Cardiac muscle cell (in vitro differentiated cells and primary cell): Measurements from ENCODE around the gene ZNF24. TPM values are rescaled to one million over a fixed set of nuclear protein-coding genes. Genes with fewer than 3 reads are reported as not detected.

Experiments
- DNase-seq, 2 donors: peaks; one replicate each; pipeline versions ENCODE4 v3.0.0 to v3.0.0-alpha.2; 2010 to 2017; ENCODE audit warnings: low read depth in 1 of 2, low spot score in 1 of 2
- H3K27ac ChIP-seq: fragments of 200-600 bp; sonication (generic); 2 replicates; pipeline ENCODE4 v1.5.1; 2016
- H3K27me3 ChIP-seq: fragments of 200-600 bp; sonication (generic); 2 replicates; pipeline ENCODE4 v1.6.0; 2016; ENCODE audit warnings: control low read depth
- H3K36me3 ChIP-seq: fragments of 200-600 bp; sonication (generic); 2 replicates; pipeline ENCODE4 v1.5.1; 2016; ENCODE audit warnings: control low read depth
- H3K4me1 ChIP-seq: fragments of 200-600 bp; sonication (generic); 2 replicates; pipeline ENCODE4 v1.8.1; 2017; ENCODE audit warnings: low read depth, mild to moderate bottlenecking, mixed run types
- H3K4me3 ChIP-seq: fragments of 200-600 bp; sonication (generic); 2 replicates; pipeline ENCODE4 v1.5.1; 2016; ENCODE audit warnings: mild to moderate bottlenecking
- H3K9me3 ChIP-seq: fragments of 200-600 bp; sonication (generic); 2 replicates; pipeline ENCODE4 v1.5.1; 2017; ENCODE audit warnings: low read depth, mild to moderate bottlenecking, control low read depth
- polyA plus RNA-seq: library from polyadenylated mRNA; unstranded; fragments of >200 nt; fragmentation: Nextera tagmentation; extraction: Ambion mirVana; gene quantifications from 2 replicates; pipeline ENCODE4 v1.2.1, GENCODE V29; 2016
- total RNA-seq: library from RNA; depleted of rRNA; stranded (reverse); fragments of >200 nt; gene quantifications from 2 replicates; pipeline ENCODE4 v1.2.3, GENCODE V29; 2016
- TF ChIP-seq, protein P1 (sequence below): IDR thresholded peaks from 2 replicates; pipeline ENCODE4 v1.5.1; 2012; ENCODE audit warnings: low read depth, mild to moderate bottlenecking, low read length

The ZNF24 gene
- total and polyA plus RNA-seq, 2 experiments from 2014 or later = 38.5 to 41.1 TPM

DNA sequence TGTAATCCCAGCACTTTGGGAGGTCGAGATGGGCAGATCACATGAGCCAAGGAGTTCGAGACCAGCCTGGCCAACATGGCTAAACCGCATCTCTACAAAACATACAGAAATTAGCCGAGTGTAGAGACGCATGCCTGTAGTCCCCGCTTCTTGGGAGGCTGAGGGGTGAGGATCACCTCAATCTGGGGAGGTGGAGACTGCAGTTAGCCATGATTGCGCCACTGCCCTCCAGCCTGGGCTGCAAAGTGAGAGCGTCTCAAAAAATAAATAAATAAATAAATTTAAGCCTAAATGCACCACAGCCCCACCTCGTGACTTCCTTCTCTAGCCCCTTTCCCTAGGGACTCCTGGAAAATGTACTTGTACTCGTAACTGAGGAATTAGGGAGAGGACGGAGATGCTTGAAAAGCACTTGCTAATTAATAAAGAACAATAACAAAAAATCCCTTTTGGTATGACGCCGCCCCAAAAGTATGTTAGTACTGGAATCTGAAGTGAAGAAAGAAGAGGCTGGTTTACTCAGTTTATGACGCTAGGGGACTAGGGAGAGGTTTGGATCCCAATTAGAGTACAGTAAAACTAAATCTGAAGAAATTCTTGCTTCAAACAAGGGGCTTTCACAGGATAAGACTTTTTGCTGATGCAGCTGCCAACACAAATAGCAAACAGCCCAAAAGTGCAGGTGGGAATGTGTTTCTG is 33.8 kb upstream of the ZNF24 start:
- Histone ChIP-seq H3K4me1 (no peaks in the 10 kb centered on the region), H3K4me3 (no peak overlapping the region), H3K27ac (no peak overlapping the region), H3K27me3 (no peaks in the 10 kb centered on the region), H3K9me3 (no peaks in the 10 kb centered on the region), H3K36me3 (no peaks in the 10 kb centered on the region)
- TF ChIP-seq, protein P1, sequence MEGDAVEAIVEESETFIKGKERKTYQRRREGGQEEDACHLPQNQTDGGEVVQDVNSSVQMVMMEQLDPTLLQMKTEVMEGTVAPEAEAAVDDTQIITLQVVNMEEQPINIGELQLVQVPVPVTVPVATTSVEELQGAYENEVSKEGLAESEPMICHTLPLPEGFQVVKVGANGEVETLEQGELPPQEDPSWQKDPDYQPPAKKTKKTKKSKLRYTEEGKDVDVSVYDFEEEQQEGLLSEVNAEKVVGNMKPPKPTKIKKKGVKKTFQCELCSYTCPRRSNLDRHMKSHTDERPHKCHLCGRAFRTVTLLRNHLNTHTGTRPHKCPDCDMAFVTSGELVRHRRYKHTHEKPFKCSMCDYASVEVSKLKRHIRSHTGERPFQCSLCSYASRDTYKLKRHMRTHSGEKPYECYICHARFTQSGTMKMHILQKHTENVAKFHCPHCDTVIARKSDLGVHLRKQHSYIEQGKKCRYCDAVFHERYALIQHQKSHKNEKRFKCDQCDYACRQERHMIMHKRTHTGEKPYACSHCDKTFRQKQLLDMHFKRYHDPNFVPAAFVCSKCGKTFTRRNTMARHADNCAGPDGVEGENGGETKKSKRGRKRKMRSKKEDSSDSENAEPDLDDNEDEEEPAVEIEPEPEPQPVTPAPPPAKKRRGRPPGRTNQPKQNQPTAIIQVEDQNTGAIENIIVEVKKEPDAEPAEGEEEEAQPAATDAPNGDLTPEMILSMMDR = no peak
- peak in 1 of 2 donors; percentile 25 for DNase-seq

DNA sequence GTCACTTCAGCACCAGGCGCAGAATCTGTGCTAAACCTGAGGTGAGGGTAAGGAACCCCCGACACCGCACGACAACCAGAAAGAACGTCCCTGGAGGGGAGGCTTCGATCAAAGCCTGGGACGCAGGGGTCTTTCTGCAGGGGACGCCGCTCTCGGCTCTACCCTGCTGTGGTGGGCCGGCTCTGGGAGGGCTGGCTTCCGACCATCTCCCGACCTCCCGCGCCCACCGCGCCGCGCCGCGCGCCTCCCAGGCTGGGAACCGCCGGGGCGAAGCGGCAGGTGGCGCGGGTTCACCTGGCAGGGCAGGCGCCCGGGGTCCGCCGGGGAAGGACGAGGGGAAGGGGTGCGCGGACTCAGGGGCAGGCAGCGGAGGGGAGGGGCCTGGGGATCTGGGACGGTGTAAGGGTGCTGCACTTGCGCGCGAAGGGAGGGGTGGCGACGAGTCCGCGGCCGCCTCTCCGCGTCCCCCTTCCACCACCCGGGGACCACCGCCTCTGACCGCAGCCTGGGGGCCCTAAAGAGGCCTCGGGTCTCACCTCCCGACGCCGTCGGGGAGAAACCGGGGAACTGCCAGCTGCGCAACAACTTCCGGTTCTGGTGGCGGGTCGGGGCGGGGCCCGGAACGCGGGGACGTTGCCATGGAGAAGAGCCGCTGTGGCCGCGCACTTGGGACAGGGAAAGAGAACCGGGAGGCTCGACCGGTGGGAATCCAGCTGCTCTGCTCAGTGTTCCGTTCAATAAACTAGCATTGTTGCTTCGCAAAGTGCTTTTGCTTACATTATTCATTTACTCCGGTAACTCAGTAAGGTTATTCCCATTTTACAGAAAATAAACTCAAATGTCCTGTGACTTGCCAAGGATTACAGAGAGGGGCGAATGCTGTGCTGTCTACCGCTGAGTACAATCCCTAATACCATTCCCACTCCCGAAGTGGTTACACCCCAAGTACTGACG is 32.8 kb upstream of the ZNF24 start, which contains the start of gene ZNF396:
Gene ZNF396 (minus strand): TSS at position 596 of the 954 bp plus-strand sequence. CDS start 3,045 bp downstream, outside the sequence.
- Histone ChIP-seq H3K36me3 (no peaks in the 10 kb centered on the region), H3K27ac (no peak within 1 kb of the TSS), H3K27me3 (no peaks in the 10 kb centered on the region), H3K9me3 (no peaks in the 10 kb centered on the region), H3K4me1 (no peaks in the 10 kb centered on the region), H3K4me3 (peak within 1 kb of the TSS; percentile 88)
- DNase-seq = peak; percentile 72 to 78
- TF ChIP-seq, protein P1 = no peak

DNA sequence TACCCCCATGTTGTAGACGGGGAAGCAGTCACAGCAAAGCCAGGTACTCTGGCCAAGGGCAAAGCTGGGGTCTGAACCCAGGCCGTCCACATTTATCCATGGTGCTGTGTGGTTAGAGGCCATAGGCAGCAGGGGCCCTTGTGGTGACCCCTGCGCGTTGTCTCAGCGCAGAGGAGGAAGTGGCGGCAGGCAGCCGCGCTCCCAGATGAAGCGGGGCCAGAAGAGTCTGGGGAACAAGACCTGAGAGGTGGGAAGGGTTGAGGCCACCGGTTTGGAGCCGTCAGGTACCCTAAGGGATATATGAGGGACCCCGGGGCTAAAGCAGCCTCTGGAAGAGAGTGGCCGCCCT is 32.1 kb upstream of the ZNF24 start:
- TF ChIP-seq, protein P1 = no peak
- Histone ChIP-seq H3K4me3 (peak overlapping the region; percentile 88), H3K4me1 (no peaks in the 10 kb centered on the region), H3K27ac (no peak overlapping the region), H3K9me3 (no peaks in the 10 kb centered on the region), H3K36me3 (no peaks in the 10 kb centered on the region), H3K27me3 (no peaks in the 10 kb centered on the region)
- peak in 1 of 2 donors; percentile 2 for DNase-seq

DNA sequence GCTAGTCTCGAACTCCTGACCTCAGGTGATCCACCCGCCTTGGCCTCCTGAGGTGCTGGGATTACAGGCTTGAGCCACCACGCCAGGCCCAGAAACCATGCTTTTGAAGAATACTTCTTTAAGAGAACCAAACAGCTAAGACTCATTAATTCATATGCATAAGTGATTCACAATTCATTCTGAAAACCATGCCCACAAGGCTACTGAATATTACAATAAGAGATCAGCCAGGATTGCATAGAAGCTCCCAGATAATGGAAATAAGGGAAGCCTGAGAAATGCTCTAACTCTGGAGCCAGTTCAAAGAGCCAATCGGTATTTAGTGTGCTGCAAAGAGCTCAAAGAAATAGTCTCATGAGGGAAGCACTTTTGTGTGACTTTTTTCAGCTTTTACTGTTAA is 30.5 kb upstream of the ZNF24 start:
- no peak overlapping the region for H3K4me3 ChIP-seq
- TF ChIP-seq, protein P1 = no peak
- H3K4me1 ChIP-seq = no peaks in the 10 kb centered on the region
- no peaks in the 10 kb centered on the region for H3K36me3 ChIP-seq
- no peak for DNase-seq
- H3K27me3 ChIP-seq = no peaks in the 10 kb centered on the region
- H3K27ac ChIP-seq = no peak overlapping the region
- no peaks in the 10 kb centered on the region for H3K9me3 ChIP-seq

DNA sequence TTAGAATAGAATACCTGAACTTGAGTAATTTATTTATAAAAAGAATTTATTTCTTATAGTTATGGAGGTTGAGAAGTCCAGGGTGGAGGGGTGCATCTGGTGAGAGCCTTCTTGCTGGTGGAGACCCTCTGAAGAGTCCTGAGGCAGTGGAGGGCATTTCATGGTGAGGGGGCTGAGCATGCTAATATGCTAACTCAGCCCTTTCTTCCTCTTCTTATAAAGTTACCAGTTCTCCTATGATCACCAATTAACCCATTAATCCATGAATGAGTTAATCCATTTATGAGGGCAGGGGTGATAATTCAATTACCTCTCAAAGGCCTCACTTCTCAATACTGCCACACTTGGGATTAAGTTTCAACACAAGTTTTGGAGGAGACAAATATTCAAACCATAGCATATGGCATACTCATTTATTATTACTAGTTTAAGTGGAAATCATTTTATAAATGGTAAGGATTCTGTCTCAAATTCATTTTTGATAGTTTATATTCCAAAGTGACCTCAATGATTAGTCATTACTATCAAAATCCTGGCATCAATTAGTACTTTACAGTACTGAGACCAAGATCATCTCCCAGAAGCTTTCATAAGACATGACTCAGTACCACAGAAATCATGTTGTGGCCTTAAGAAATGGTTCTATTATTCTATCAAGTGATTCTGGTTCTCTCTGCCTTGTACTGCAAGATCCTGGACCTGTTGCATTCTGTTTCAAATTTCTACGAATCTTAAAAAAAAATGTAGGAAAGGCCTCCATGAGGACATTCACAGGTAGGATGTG is 27.4 kb upstream of the ZNF24 start:
- no peaks in the 10 kb centered on the region for H3K27me3 ChIP-seq
- H3K27ac ChIP-seq = no peak overlapping the region
- H3K36me3 ChIP-seq = no peaks in the 10 kb centered on the region
- peak in 1 of 2 donors; percentile 19 for DNase-seq
- no peaks in the 10 kb centered on the region for H3K4me1 ChIP-seq
- H3K4me3 ChIP-seq = no peak overlapping the region
- H3K9me3 ChIP-seq = no peaks in the 10 kb centered on the region
- TF ChIP-seq, protein P1 = no peak
